GM12875 (cell line): ENCODE results near the gene HLTF.
"Not testable (repeated sequence)": the region's sequence is repeated elsewhere in the genome, so short reads cannot be mapped to it uniquely, and the experiment has no call there.

ENCODE experiments used
- H3K4me3 ChIP-seq: one replicate; pipeline ENCODE4 v1.5.1; 2011; ENCODE audit warnings: low read depth, low read length, control low read depth
- CTCF ChIP-seq: IDR thresholded peaks from 2 replicates; pipeline ENCODE4 v1.5.1; 2011; ENCODE audit warnings: low read depth, mild to moderate bottlenecking, control low read depth, inconsistent platforms, low read length, moderate library complexity, borderline replicate concordance; ENCODE audit not compliant: insufficient read depth

Gene HLTF

GRCh38 chr3:149101154-149101553 lies 14.8 kb upstream of the HLTF start:
- no peak overlapping the region for H3K4me3 ChIP-seq
- TF ChIP-seq CTCF = no peak

- not testable (repeated sequence) for H3K4me3 ChIP-seq
Measured at GRCh38 chr3:149097987-149098386, 11.7 kb upstream of the HLTF start.

- no peak for TF ChIP-seq CTCF
- H3K4me3 ChIP-seq = no peak overlapping the region
Measured at GRCh38 chr3:149095487-149095886, 9.2 kb upstream of the HLTF start.

GRCh38 chr3:149091983-149092382 lies 5.7 kb upstream of the HLTF start:
- TF ChIP-seq CTCF = no peak
- H3K4me3 ChIP-seq = no peak overlapping the region

- no peak for TF ChIP-seq CTCF
- no peak overlapping the region for H3K4me3 ChIP-seq
Measured at GRCh38 chr3:149090907-149091306, 4.6 kb upstream of the HLTF start.

- H3K4me3 ChIP-seq = no peak overlapping the region
- no peak for TF ChIP-seq CTCF
Measured at GRCh38 chr3:149090461-149090860, 4.1 kb upstream of the HLTF start.

- H3K4me3 ChIP-seq = no peak overlapping the region
- TF ChIP-seq CTCF = no peak
Measured at GRCh38 chr3:149089395-149089794, 3.1 kb upstream of the HLTF start.

- no peak for TF ChIP-seq CTCF
- no peak overlapping the region for H3K4me3 ChIP-seq
Measured at GRCh38 chr3:149087208-149087607, 875 bp upstream of the HLTF start.
